OCI-M2 (cell line): ENCODE measurements around the gene GTPBP8.
"Not testable (repeated sequence)": the region's sequence is repeated elsewhere in the genome, so short reads cannot be mapped to it uniquely, and the experiment has no call there.

Source experiments
- DNase-seq: peaks from one replicate; lab custom pipeline; 2025; ENCODE audit not compliant: unreplicated experiment; lab: John Stamatoyannopoulos, UW

The GTPBP8 gene

DNA sequence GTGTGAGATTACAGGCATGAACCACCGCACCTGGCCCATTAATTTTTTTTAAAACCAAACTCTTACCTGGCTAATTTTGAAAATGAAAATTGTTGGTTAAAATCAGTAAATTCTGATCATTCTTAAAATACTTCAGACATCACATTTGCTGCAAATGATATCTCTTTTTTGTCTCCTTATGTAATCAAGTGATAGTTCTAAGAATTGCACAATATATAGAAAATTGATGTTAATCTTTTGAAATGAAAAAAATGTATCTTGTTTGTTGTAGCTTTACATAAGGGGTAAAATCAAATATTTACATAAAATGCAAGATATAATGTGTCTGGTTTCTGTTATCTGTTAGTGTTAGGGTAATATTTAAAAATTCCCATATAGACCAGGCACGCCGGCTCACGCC, 5.0 kb downstream of the GTPBP8 start:
- DNase-seq = no peak

DNA sequence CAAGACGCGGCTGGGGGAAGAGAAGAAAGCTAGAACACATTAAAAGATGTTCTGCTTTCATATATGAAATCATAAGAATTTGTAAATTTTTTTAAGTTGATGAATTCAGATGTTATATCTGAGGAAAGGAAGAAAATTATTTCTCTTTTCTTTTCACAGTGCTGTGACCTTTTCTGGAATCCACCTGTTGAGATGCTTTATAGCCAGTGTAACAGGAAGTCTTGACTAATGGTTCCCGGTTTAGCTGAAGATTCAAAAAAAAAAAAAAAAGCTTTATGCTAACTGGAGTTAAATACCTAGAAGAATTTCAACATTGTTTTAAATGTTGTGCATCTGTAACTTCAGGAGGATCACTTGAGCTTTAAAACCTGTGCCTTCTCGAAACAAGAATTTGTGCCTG, 9.9 kb downstream of the GTPBP8 start:
- DNase-seq = no peak

DNA sequence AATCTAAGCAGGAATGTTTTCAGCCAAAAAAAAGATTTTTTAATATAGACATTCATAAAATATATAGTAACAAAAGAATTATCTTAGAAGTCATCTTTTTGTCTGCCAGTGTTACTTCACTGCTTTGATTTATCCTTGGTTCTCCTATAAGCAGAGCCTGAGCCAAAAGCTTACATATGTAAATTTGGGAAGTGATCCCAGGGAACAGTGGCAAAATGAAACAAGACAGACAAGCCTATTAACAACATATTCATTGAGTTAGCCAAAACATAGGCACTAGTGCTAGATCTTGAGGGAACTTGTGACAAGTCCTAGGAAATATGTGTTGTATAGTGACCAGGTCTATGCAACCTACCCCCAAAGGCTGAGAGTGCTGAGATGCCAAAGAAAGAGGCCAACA, 11.3 kb downstream of the GTPBP8 start:
- DNase-seq = no peak

DNA sequence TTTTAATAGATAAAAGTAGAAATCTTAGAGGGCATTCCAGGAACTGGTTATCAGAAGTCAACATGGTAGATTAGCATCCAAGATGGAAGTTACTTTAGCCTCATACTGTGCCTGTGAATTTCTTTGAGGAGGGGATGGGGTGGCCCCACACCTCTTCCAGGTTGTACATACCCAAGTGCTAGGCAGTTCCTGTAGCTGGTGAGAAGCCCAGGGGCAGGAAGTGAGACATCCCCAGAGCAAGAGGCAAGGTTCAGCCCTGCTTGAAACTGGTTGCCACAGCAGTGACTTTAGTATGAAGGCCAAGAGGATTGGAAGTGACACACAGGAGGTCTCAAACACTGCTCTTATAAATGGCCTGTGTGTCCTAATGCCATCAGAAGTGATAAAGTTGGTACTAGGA, 11.9 kb downstream of the GTPBP8 start:
- no peak for DNase-seq

DNA sequence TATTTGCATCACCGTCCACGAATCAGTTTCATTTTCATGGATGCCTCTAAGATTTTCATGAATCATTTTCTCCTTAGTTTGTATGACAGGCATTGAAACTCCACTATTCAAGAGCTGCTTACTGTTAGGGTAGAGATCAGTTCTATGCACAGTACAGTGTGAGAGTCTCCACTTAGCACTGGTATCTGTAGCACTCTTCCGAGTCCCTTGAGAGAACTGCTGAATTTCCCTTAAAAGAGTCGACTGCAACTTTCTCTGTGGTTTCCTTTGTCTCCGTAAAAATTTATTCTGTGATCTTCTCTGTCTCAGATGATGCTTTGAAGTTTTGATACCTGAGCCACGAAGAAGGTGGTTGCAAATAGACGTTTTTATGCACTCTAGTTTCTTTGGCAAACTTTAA, 14.8 kb downstream of the GTPBP8 start:
- no peak for DNase-seq

DNA sequence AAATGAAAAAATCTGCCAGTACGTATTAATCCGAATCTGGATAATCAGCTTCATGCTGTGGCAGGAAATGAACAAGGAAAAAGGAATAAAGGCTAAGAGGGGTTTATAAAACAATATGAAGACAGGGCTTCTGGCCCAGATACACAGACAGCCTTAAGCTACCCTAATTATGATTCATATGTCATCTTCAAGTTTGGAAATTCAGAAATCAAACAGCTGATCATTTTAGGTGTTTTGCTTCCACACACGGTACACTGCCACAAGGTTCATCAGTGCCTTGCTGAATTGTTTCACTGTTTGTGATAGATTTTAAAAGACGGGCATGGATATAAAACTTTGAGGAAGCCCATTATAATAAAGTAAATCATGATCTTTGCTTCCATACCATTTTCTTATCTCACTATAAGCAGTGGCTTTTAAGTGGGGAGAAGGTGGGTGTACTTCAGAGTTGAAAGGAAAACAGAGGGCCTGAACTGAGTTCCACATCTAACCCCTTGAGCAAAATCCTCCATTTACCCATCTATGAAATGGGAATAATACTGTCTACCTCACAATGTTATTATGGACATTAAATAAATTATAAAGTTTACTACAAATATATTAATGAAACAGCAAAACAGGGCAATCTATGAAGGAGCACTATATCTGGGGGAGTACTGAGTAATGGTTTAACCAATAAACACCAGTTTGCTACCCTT, 15.7 kb downstream of the GTPBP8 start:
- DNase-seq = no peak

DNA sequence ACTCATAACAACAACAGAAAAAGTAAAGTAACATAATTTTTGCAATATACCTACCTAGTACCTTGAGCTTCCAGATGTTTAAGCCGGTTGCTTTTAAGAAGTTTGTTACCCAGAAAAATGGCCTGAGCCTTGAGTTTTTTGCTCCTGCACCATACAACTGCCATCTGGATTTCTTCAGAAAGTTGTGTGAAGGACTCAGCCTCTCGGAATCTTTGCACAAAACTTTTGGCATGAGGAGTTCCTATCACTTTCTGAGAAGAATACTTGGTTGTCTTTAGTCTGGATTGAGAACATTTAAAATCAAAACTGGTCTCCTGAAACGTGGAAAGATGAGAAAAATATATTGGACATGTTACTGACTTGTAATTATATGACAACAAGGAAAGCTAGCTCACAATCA, 17.3 kb downstream of the GTPBP8 start:
- DNase-seq = no peak

DNA sequence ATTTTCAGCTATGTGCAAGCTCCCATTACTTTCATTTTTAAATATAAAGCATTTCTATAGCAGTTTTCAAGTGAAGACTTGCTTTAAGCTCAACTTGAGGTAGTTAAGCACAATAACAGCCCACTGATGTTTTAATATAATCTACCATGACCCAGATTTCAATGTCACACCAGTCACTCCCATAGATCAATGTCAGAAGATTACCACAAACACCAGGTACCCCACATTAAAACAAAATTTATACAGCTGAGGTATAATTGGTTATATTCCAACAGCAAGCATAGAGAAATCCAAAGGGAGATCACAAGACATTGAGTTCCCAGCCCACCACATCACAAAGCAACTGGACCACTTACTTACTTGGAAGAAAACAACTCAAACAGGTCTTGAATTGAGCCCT, 22.8 kb downstream of the GTPBP8 start:
- DNase-seq = no peak

DNA sequence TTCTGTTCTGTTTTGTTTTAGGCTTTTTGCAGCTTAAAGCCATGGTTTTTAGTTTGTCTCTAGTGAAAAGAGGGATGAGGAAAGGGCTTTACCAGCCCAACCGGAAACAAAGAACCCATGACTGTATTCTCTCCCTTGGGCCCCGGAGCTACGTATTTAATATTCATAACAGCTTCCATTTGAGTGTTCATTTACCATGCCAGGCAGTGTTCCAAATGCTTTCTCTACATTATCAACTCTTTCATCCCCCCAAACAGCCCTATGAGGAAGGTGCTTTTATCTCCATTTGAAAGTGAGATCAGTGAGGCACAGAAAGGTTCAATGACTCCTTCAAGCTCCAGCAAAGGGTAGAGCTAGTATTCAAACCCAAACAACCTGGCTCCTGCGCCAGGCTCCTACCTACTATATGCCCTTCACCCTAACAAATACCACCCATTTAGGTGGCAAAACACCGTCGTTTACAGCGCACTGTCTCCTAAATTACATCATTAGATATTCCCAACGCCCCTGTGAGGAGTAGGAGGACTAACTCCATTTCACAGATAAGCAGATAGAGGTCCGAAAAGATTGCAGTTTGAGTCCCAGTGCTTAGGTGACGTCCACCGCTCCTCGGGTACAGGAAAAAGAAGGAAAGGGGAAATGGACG, 27.9 kb downstream of the GTPBP8 start:
- no peak for DNase-seq

DNA sequence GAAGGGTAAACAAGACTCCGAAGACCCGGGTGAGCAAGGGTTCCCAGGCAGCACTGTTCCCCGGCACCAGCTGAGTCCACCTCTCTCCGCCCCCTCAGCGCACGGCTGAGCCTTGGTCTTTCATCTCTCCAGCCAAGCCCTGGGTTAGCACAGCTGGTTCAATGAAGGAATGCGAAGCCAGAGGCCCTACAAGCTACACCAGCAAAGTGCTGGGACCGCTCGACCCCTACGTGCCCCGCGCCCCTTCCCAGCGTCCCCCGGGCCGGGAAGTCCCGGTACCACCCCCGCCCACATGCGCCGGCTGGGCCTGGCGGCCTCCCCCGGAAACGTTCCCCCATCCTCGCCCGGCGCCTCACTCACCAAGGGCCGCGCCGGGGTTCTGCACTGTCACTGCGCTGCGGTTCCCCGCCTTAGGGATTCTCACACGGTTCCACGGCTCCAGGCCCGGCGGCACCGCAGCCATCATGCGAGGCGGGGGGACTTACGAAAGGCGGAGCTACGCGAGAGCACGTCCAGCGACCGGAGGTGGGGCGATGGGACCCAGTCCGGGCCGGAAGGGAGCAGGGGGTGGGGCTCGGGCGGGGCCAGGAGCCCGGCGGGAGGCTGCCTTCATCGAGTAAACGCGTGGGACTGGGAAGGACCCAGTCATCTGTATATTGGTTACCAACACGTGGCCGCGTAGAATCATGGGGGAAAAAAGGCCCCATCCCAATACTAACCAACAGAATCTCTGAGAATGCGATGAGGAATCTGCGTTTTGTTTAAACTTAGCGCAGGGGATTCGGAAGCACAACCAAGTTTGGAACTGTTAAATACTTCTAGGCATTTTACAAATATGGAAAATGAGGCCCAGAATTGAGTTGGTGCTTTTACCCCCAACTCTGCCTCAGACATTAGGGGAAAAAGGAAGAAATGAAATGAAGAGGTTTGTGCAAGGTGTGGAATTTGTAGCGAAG, 28.7 kb downstream of the GTPBP8 start:
- DNase-seq = peak; percentile 45

DNA sequence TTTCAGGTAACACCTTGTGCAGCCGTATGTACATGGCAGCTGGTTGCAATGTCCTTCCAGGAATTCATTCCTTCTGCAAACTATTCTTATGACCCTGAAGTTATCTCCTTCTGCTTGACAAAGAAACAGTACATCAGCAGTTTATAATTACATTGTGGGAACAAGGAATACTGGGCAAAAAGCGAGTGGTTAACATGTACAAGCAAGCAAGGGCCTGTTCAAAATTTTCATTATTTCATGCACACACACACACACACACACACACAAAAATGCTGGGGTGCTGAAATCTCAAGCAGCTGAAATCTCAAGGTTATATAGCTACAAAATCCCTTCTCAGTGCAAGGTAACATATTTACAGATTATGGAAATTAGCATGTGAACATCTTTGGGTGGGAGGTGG, 30.7 kb downstream of the GTPBP8 start:
- DNase-seq = no peak

DNA sequence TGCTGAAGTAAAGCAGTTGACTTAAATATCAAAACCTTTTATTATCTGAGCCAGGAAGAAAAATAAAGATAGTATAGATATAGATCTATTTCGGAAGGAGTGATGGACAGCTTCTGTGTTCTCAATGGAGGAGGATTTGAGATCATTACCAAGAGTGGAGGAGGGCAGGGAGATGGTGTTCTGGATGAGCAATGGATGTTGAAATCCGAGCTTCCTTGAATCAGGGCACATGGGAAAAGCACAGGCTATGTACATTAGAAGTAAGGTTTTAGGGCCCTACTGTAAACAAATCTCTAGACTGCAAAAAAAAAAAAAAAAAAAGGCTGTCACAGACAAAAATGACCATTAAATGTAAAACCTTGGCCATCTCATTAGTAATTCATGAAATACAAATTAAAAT, 43.2 kb downstream of the GTPBP8 start:
- no peak for DNase-seq

DNA sequence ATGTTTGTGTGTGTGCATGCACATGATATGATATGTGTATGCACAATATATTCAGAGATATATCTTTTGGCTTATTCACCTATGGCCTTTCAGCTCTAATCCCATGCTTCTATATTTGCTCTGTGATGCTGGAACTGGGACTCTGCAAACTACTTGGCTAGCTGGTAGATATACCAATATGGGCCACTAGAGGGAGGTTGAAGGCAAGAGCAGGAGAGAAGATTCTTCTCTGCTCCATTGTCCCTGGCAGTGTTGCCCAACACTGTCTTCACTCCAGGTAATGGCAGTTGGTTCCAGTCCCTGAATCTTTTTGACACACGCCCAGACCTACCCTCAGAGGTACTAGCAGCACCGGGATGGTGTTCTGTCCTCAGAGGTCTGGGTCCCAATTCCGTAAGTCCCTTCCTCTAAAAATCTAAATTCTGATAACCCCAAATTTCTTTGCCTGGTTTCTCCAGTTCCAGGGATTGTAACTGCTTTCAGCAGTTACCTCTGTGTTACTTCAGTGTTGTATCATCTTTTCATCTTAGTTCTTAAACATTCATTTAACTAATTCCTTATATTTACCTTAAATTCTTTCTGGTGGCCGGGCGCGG, 44.7 kb downstream of the GTPBP8 start:
- no peak for DNase-seq

DNA sequence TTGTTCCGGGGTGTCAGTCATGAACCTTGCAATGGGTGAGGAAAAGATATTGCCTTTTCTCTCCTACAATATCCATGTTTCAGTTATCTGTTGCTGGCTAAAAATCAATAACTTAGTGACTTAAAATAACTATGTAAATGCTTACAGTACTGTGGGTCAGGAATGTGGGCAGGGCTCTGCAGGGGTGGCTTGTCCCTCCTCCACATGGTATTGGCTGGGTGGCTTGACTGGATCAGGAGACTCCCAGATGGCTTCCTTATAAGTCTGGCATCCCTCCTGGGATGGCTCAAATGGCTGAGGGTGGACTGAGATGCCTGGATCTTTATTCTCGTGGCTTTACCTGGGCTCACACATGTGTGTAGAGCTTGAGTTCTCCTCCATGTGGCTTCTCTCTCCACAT, 47.5 kb downstream of the GTPBP8 start:
- no peak for DNase-seq

DNA sequence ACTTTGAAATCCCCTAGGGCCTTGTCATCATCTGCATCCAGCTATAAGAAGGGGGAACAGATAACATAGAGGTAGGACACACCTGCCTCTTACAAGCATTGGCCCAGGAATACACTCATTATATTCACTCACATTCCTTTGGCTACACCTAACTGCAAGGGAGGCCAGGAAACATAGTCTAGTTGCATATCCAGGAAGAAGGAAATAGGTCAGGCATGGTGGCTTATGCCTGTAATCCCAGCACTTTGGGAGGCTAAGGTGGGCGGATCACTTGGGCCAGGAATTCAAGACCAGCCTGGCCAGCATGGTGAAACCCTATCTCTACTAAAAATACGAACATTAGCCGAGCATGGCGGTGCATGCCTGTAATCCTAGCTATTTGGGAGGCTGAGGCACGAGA, 48.8 kb downstream of the GTPBP8 start:
- DNase-seq = no peak

DNA sequence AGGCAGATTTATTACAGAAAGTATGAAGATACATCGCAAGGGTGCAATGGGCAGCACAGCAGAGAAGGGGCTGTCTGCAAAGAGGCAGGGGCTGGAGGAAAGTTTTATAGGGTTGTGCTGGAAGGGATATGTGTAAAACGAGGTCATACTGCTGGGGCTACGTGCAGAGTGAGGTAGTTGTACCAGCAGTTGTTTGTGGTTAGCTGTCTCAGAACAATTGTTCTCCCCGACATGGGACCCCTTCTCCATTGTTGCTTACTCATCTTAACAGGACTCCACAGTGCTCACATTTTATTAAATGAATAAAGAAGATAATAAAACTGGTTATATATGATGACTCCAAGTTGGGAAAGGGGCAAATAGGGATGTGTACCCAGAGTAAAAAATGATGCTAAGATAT, 49.4 kb downstream of the GTPBP8 start:
- no peak for DNase-seq

DNA sequence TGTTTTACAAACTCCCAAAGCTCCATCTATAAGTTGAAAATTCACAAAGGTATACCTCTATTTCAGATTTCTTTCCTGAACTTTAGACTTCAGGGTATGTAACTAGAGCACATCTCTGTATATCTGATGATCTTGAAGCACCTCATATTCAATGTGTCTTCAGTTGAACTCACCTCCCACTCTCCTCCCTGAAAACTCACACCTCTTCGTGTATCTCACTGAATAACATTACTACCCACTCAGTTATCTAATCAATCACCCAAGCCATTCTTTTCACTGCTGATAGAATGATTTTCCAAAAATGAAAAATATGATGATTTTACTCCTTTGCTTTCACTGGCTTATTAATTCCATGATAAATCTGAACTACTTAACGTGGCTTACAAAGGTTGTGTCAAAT, 52.9 kb downstream of the GTPBP8 start:
- no peak for DNase-seq

DNA sequence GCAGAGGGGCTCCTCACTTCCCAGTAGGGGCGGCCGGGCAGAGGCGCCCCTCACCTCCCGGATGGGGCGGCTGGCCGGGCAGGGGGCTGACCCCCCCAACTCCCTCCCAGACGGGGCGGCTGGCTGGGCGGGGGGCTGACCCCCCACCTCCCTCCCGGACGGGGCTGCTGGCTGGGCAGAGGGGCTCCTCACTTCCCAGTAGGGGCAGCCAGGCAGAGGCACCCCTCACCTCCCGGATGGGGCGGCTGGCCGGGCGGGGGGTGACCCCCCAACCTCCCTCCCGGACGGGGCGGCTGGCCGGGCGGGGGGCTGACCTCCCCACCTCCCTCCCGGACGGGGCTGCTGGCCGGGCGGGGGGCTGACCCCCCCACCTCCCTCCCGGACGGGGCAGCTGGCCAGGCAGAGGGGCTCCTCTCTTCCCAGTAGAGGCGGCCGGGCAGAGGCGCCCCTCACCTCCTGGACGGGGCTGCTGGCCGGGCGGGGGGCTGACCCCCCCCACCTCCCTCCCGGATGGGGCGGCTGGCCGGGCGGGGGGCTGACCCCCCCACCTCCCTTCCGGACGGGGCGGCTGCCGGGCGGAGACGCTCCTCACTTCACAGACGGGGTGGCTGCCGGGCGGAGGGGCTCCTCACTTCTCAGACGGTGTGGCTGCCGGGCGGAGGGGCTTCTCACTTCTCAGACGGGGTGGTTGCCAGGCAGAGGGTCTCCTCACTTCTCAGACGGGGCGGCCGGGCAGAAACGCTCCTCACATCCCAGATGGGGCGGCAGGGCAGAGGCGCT, 55.6 kb downstream of the GTPBP8 start:
- DNase-seq = not testable (repeated sequence)

DNA sequence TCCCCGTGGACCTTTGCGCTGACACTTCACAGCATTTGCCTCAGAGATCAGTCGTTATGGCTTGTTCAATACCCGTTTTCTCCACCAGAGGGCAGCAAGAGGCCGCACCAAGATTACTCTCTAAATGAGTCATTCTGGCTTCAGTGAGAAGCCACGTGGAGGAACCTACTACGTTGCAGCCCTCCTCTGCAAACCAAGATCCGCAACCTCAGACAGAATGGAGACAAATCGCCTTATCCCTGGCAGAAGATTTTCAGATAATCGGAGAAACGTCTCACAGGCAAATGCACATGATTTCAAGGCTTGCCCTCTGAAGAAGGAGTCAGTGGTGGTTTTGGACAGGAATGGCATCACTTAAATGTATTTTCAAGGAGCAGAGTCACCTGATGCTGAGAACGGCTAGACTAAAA, 60.5 kb downstream of the GTPBP8 start:
- DNase-seq = peak; percentile 61
